Stomach (tissue), 4 donors: ENCODE results near the gene SPTBN2.
"Not testable (repeated sequence)": the region's sequence is repeated elsewhere in the genome, so short reads cannot be mapped to it uniquely, and the experiment has no call there.

Source experiments
- POLR2A ChIP-seq, 4 donors: fragments of 450-650 bp; IDR thresholded peaks; one replicate each; pipeline ENCODE4 v1.6.1; 2016; ENCODE audit warnings: antibody characterized with exemption in 4 of 4, control low read depth in 2 of 4, mild to moderate bottlenecking in 1 of 4, moderate library complexity in 1 of 4
- TF ChIP-seq, protein P1 (sequence below), 7 experiments: fragments of 450-650 bp in 4 of 7; fragments of 200-600 bp in 3 of 7; sonication (generic) in 3 of 7; IDR thresholded peaks; one replicate each; pipeline ENCODE4 v1.5.1; 2016 to 2019; ENCODE audit warnings: antibody characterized with exemption in 7 of 7, control low read depth in 2 of 7, mild to moderate bottlenecking in 1 of 7

DNA sequence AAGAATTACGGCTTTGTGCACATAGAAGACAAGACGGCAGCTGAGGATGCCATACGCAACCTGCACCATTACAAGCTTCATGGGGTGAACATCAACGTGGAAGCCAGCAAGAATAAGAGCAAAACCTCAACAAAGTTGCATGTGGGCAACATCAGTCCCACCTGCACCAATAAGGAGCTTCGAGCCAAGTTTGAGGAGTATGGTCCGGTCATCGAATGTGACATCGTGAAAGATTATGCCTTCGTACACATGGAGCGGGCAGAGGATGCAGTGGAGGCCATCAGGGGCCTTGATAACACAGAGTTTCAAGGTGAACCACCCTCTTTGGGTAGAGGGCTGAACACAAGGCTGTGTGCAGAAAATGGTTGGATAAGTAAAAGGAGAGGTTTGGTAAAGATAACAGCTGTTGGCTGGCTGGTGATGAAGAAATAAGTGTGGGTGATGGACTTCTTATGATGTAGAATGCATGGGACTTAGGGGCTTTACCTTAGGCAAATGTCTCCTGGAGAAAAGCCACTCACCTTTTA is 89.1 kb downstream of the SPTBN2 start:
- TF ChIP-seq, protein P1, sequence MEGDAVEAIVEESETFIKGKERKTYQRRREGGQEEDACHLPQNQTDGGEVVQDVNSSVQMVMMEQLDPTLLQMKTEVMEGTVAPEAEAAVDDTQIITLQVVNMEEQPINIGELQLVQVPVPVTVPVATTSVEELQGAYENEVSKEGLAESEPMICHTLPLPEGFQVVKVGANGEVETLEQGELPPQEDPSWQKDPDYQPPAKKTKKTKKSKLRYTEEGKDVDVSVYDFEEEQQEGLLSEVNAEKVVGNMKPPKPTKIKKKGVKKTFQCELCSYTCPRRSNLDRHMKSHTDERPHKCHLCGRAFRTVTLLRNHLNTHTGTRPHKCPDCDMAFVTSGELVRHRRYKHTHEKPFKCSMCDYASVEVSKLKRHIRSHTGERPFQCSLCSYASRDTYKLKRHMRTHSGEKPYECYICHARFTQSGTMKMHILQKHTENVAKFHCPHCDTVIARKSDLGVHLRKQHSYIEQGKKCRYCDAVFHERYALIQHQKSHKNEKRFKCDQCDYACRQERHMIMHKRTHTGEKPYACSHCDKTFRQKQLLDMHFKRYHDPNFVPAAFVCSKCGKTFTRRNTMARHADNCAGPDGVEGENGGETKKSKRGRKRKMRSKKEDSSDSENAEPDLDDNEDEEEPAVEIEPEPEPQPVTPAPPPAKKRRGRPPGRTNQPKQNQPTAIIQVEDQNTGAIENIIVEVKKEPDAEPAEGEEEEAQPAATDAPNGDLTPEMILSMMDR (IDR thresholded peaks at IDR 0.05): not testable (repeated sequence)
- TF ChIP-seq POLR2A (IDR thresholded peaks at IDR 0.05): not testable (repeated sequence)
